HG02852 (cell line): Measurements from ENCODE around the gene TBX15.

Source experiments
- ATAC-seq: cut with Tn5 transposase; IDR thresholded peaks from one replicate; pipeline ENCODE4 v1.9.1; 2021; ENCODE audit warnings: mild to moderate bottlenecking, moderate library complexity; ENCODE audit not compliant: unreplicated experiment

The TBX15 gene

GRCh38 chr1:118988186-118989005 is at the start of gene TBX15:
TBX15 (minus strand) TSS chr1:118988343; CDS start chr1:118987795, 548 bp downstream.
- no peak for ATAC-seq

- no peak for ATAC-seq
Observed at GRCh38 chr1:119034359-119034758, 46.2 kb upstream of the TBX15 start.

GRCh38 chr1:119032986-119033385 is 44.8 kb upstream of the TBX15 start:
- no peak for ATAC-seq

- no peak for ATAC-seq
Observed at GRCh38 chr1:119027759-119028158, 39.6 kb upstream of the TBX15 start.

GRCh38 chr1:119026956-119027355 is 38.8 kb upstream of the TBX15 start:
- no peak for ATAC-seq

- ATAC-seq, result no peak
Observed at GRCh38 chr1:119015547-119015946, 27.4 kb upstream of the TBX15 start.

GRCh38 chr1:119012383-119012782 is 24.2 kb upstream of the TBX15 start:
- ATAC-seq, result no peak

GRCh38 chr1:119011706-119012105 is 23.6 kb upstream of the TBX15 start:
- ATAC-seq, result no peak

GRCh38 chr1:119011116-119011515 is 23.0 kb upstream of the TBX15 start:
- no peak for ATAC-seq

GRCh38 chr1:119010201-119010600 is 22.1 kb upstream of the TBX15 start:
- ATAC-seq, result no peak

GRCh38 chr1:119009312-119009655 is 21.1 kb upstream of the TBX15 start:
- no peak for ATAC-seq

- peak; percentile 46 for ATAC-seq
Observed at GRCh38 chr1:119008483-119009311, 20.6 kb upstream of the TBX15 start.

- ATAC-seq, result peak; percentile 38
Observed at GRCh38 chr1:119007670-119008482, 19.7 kb upstream of the TBX15 start.

- no peak for ATAC-seq
Observed at GRCh38 chr1:119007339-119007669, 19.2 kb upstream of the TBX15 start.

GRCh38 chr1:119006406-119007279 is 18.5 kb upstream of the TBX15 start:
- no peak for ATAC-seq

GRCh38 chr1:119005724-119006405 is 17.7 kb upstream of the TBX15 start:
- no peak for ATAC-seq

GRCh38 chr1:119004781-119005180 is 16.6 kb upstream of the TBX15 start:
- ATAC-seq, result no peak

GRCh38 chr1:119004129-119004527 is 16.0 kb upstream of the TBX15 start:
- no peak for ATAC-seq

- ATAC-seq, result no peak
Observed at GRCh38 chr1:119003413-119004128, 15.4 kb upstream of the TBX15 start.
